Endothelial cell of umbilical vein (primary cell): ENCODE data around the gene VSTM4. TPM values are rescaled to one million over a fixed set of nuclear protein-coding genes. Genes with fewer than 3 reads are reported as not detected.

Experiments
- BruUV-seq: library from RNA; stranded (reverse); fragments of 400-500 nt; replicated peaks from 2 replicates; lab custom pipeline; 2021; lab: Mats Ljungman, UMichigan
- CTCF ChIA-PET: fragments of 300-600, 350-600 bp; sonication (Branson Sonifier 250); formaldehyde crosslinking; loops from one replicate; lab custom pipeline; 2021; ENCODE audit warnings: antibody characterized with exemption, inconsistent platforms; lab: Charles Lee
- POLR2A ChIA-PET: fragments of 300-600, 350-600 bp; sonication (Branson Sonifier 250); formaldehyde crosslinking; loops from one replicate; lab custom pipeline; 2021; ENCODE audit warnings: antibody characterized with exemption, inconsistent platforms; lab: Charles Lee
- DNase-seq: peaks from one replicate; pipeline ENCODE4 v3.0.0-alpha.2; 2011; ENCODE audit warnings: low read depth, low spot score
- FAIRE-seq: peaks from 2 replicates; lab custom pipeline; 2011; peaks lifted over from hg19 to GRCh38; lab: Jason Lieb, UNC
- H2AFZ ChIP-seq: 2 replicates; pipeline ENCODE4 v1.6.0; 2012; ENCODE audit warnings: low read depth, low read length, control low read depth, inconsistent platforms
- H3K27ac ChIP-seq: 2 replicates; pipeline ENCODE4 v1.5.1; 2011; ENCODE audit warnings: low read depth, mild to moderate bottlenecking, control low read depth, low read length, moderate library complexity; ENCODE audit not compliant: insufficient read depth
- H3K27me3 ChIP-seq, 2 experiments: 2 replicates each; pipeline versions ENCODE4 v1.6.0 to v1.6.1; 2011; ENCODE audit warnings: low read length in 2 of 2, mixed read lengths in 1 of 2; ENCODE audit not compliant: control insufficient read depth in 2 of 2, insufficient read depth in 2 of 2
- H3K36me3 ChIP-seq, 2 experiments: 2 replicates in 1 of 2; 3 replicates in 1 of 2; pipeline ENCODE4 v1.5.1; 2011; ENCODE audit warnings: low read length in 2 of 2, mild to moderate bottlenecking in 1 of 2, moderate library complexity in 1 of 2; ENCODE audit not compliant: control insufficient read depth in 2 of 2, insufficient read depth in 2 of 2; ENCODE audit errors: extremely low read depth in 1 of 2
- H3K4me1 ChIP-seq: 3 replicates; pipeline ENCODE4 v1.5.1; 2011; ENCODE audit warnings: mild to moderate bottlenecking, low read length; ENCODE audit not compliant: control insufficient read depth, insufficient read depth; ENCODE audit errors: extremely low read depth
- H3K4me2 ChIP-seq: 2 replicates; pipeline ENCODE4 v1.6.1; 2011; ENCODE audit warnings: low read length, control low read depth, mixed read lengths; ENCODE audit not compliant: insufficient read depth
- H3K4me3 ChIP-seq, 3 experiments: fragments of 200-600 bp in 1 of 3; sonication (generic), shearing (Covaris generic) in 1 of 3; replicated peaks in 1 of 3; 2 replicates each; pipeline ENCODE4 v1.5.1; 2011 to 2016; ENCODE audit warnings: control low read depth in 3 of 3, low read length in 3 of 3, mild to moderate bottlenecking in 2 of 3, inconsistent platforms in 1 of 3, low read depth in 1 of 3, moderate library complexity in 1 of 3; ENCODE audit not compliant: insufficient read depth in 1 of 3
- H3K79me2 ChIP-seq: 2 replicates; pipeline ENCODE4 v1.6.0; 2012; ENCODE audit warnings: low read length, inconsistent platforms; ENCODE audit not compliant: control insufficient read depth, insufficient read depth
- H3K9ac ChIP-seq: replicated peaks from 2 replicates; pipeline ENCODE3; 2011; ENCODE audit warnings: low read length, control low read depth; ENCODE audit not compliant: insufficient read depth; ENCODE audit errors: extremely low read depth
- H3K9me1 ChIP-seq: replicated peaks from 3 replicates; pipeline ENCODE4 v1.6.0; 2011; ENCODE audit warnings: mild to moderate bottlenecking, low read length; ENCODE audit not compliant: control insufficient read depth, insufficient read depth; ENCODE audit errors: extremely low read depth
- H3K9me3 ChIP-seq: replicated peaks from 2 replicates; pipeline ENCODE4 v1.5.1; 2012; ENCODE audit warnings: low read length, inconsistent platforms; ENCODE audit not compliant: control insufficient read depth, insufficient read depth
- H4K20me1 ChIP-seq: replicated peaks from 2 replicates; pipeline ENCODE3; 2011; ENCODE audit warnings: mild to moderate bottlenecking, low read length; ENCODE audit not compliant: control insufficient read depth, insufficient read depth; ENCODE audit errors: extremely low read depth
- CTCF ChIP-seq, 2 donors: IDR thresholded peaks; 1 replicate in 1 of 2; 2 replicates in 1 of 2; pipeline ENCODE4 v1.5.1; 2011; ENCODE audit warnings: low read length in 2 of 2, mild to moderate bottlenecking in 2 of 2, moderate library complexity in 2 of 2, control low read depth in 1 of 2, inconsistent platforms in 1 of 2, low read depth in 1 of 2; ENCODE audit not compliant: insufficient read depth in 1 of 2; ENCODE audit errors: extremely low read depth in 1 of 2
- EZH2 ChIP-seq: IDR thresholded peaks from 2 replicates; pipeline ENCODE4 v1.6.1; 2012; ENCODE audit warnings: borderline replicate concordance, low read depth, mild to moderate bottlenecking, moderate library complexity, low read length, inconsistent platforms; ENCODE audit not compliant: severe bottlenecking
- FOS ChIP-seq: IDR thresholded peaks from 2 replicates; pipeline ENCODE4 v1.6.1; 2011; ENCODE audit warnings: mild to moderate bottlenecking, low read length, moderate library complexity, borderline replicate concordance; ENCODE audit not compliant: insufficient read depth
- GATA2 ChIP-seq: IDR thresholded peaks from 2 replicates; pipeline ENCODE4 v1.7.0; 2011; ENCODE audit warnings: low read depth, mild to moderate bottlenecking, moderate library complexity, mixed read lengths, low read length; ENCODE audit not compliant: insufficient read length, insufficient read depth
- JUN ChIP-seq: IDR thresholded peaks from 2 replicates; pipeline ENCODE4 v1.6.1; 2011; ENCODE audit warnings: borderline replicate concordance, low read depth; ENCODE audit not compliant: insufficient read length, insufficient read depth
- MAX ChIP-seq: IDR thresholded peaks from 2 replicates; pipeline ENCODE4 v1.6.1; 2011; ENCODE audit not compliant: insufficient read depth, insufficient read length
- MYC ChIP-seq: IDR thresholded peaks from one replicate; pipeline ENCODE4 v1.6.1; 2011; ENCODE audit warnings: mild to moderate bottlenecking, low read depth, low read length
- POLR2A ChIP-seq: IDR thresholded peaks from 2 replicates; pipeline ENCODE4 v1.6.1; 2012; ENCODE audit warnings: low read depth, mild to moderate bottlenecking, control low read depth, low read length
- POLR2AphosphoS5 ChIP-seq: IDR thresholded peaks from 2 replicates; pipeline ENCODE4 v1.6.1; 2012; ENCODE audit warnings: low read depth, mild to moderate bottlenecking, control low read depth, low read length, moderate library complexity; ENCODE audit not compliant: insufficient read depth
- dilution Hi-C: fragments of 300-500 bp; cut with MboI; formaldehyde crosslinking; loops from one replicate; pipeline ENCODE4 v1.15.0; 2019; ENCODE audit warnings: low sequenced_read_pairs; ENCODE audit not compliant: extremely low pct_ligation_motif_present
- intact Hi-C: fragments of 100-400 bp; cut with micrococcal nuclease; formaldehyde crosslinking; loops from one replicate; pipeline ENCODE4 v1.10.0; 2022
- polyA plus RNA-seq, 4 experiments: library from polyadenylated mRNA; depleted of rRNA in 3 of 4; stranded (reverse) in 3 of 4; unstranded in 1 of 4; fragments of >200 nt; gene quantifications; 2 replicates each; pipeline versions ENCODE4 v1.2.1 to v1.2.3, GENCODE V29; 2011 to 2012; ENCODE audit warnings: missing spikeins in 1 of 4
- total RNA-seq: library from RNA; stranded (reverse); gene quantifications from 2 replicates; pipeline ENCODE4 v1.2.3, GENCODE V29; 2021

Gene VSTM4
- total and polyA plus RNA-seq, 2 donors (not counting 3 experiments of a cell fraction or from before 2014, with no cell fraction given), result 0.07 TPM

- no peak for FAIRE-seq
- intact Hi-C loops, result no loop called here
Measured at GRCh38 chr10:49117376-49118070, 2.2 kb upstream of the VSTM4 start.

GRCh38 chr10:49116509-49117375 is 1.4 kb upstream of the VSTM4 start:
- FAIRE-seq (no peak), DNase-seq (no peak)
- no peak overlapping the region for H2AFZ ChIP-seq
- no peak overlapping the region for H3K4me3 ChIP-seq
- no peaks in the 10 kb centered on the region for H3K9me3 ChIP-seq
- H3K27ac ChIP-seq, result no peak overlapping the region
- peaks cover 18 to 24% of the 10 kb centered on the region in 2 experiments for H3K27me3 ChIP-seq
- ChIA-PET CTCF (no interaction called here), POLR2A (no interaction called here)
- no peaks in the 10 kb centered on the region for H3K4me1 ChIP-seq
- intact Hi-C loops (no loop called here), dilution Hi-C loops (no loop called here)
- H3K36me3 ChIP-seq, result no peaks in the 10 kb centered on the region
- H3K9me1 ChIP-seq, result no peaks in the 10 kb centered on the region
- no peaks in the 10 kb centered on the region for H4K20me1 ChIP-seq
- no peaks in the 10 kb centered on the region for H3K79me2 ChIP-seq
- no peak overlapping the region for H3K9ac ChIP-seq
- no peak overlapping the region for H3K4me2 ChIP-seq
- BruUV-seq, result no TSS peak
- TF ChIP-seq POLR2AphosphoS5 (no peak), EZH2 (no peak), MAX (no peak), GATA2 (no peak), MYC (no peak), CTCF (IDR thresholded peaks at IDR 0.05; ENCODE audit: extremely low read depth in 1 of 2, insufficient read depth in 1 of 2, low read depth in 1 of 2, low read length in 2 of 2) (no peak), FOS (no peak), POLR2A (no peak), JUN (no peak)

More at GRCh38 chr10:49117376-49118070, 2.2 kb upstream of the VSTM4 start:
- POLR2A ChIA-PET, result no interaction called here
- Histone ChIP-seq H3K27ac (no peak overlapping the region), H2AFZ (no peak overlapping the region), H3K4me3 (no peak overlapping the region), H3K36me3 (no peaks in the 10 kb centered on the region), H3K9ac (no peak overlapping the region), H3K9me3 (no peaks in the 10 kb centered on the region), H3K4me1 (no peaks in the 10 kb centered on the region), H3K27me3 (peaks cover 18 to 25% of the 10 kb centered on the region in 2 experiments), H3K79me2 (no peaks in the 10 kb centered on the region), H3K9me1 (no peaks in the 10 kb centered on the region), H3K4me2 (no peak overlapping the region), H4K20me1 (no peaks in the 10 kb centered on the region)
- CTCF ChIA-PET, result interaction anchor here (1.2 kb wide), 2 partner anchors 44 to 290 kb away, joined by 3 read pairs; no protein-coding TSS in a partner anchor
- DNase-seq, result no peak
- TF ChIP-seq FOS, result no peak
- no peak for TF ChIP-seq POLR2AphosphoS5
- TF ChIP-seq MAX, result no peak
- BruUV-seq, result no TSS peak
- dilution Hi-C loops, result no loop called here
